PC-3 (cell line): ENCODE measurements around the gene BEST2. TPM values are rescaled to one million over a fixed set of nuclear protein-coding genes. Genes with fewer than 3 reads are reported as not detected.
"Not testable (repeated sequence)": the region's sequence is repeated elsewhere in the genome, so short reads cannot be mapped to it uniquely, and the experiment has no call there.

Source experiments
- ATAC-seq: fragments of 200-7000 bp; cut with Tn5 transposase; 2 replicates; pipeline ENCODE4 v1.9.1; 2020; ENCODE audit warnings: mild to moderate bottlenecking, moderate library complexity
- BruUV-seq: library from RNA; stranded (reverse); fragments of 400-500 nt; replicated peaks from 2 replicates; lab custom pipeline; 2021; lab: Mats Ljungman, UMichigan
- CTCF ChIA-PET: fragments of 300-600 bp; sonication (Branson Sonifier 250); formaldehyde crosslinking; loops from one replicate; lab custom pipeline; 2022; ENCODE audit warnings: antibody characterized with exemption; lab: Charles Lee
- POLR2A ChIA-PET: fragments of 300-600 bp; sonication (Branson Sonifier 250); formaldehyde crosslinking; loops from one replicate; lab custom pipeline; 2022; ENCODE audit warnings: antibody characterized with exemption; ENCODE audit not compliant: unreplicated experiment; lab: Charles Lee
- DNase-seq: peaks from one replicate; pipeline ENCODE4 v3.0.0-alpha.2; 2015
- H2AFZ ChIP-seq: fragments of 300-600 bp; sonication (generic); 2 replicates; pipeline ENCODE4 v1.6.0; 2016; ENCODE audit warnings: antibody characterized with exemption, low read length
- H3F3A ChIP-seq: fragments of 300-600 bp; sonication (generic); one replicate; pipeline ENCODE4 v1.6.0; 2017; ENCODE audit warnings: antibody characterized with exemption, low read length, control low read depth, mild to moderate bottlenecking; ENCODE audit not compliant: unreplicated experiment
- H3K27ac ChIP-seq: fragments of 300-600 bp; sonication (generic); 2 replicates; pipeline ENCODE4 v1.5.1; 2016; ENCODE audit warnings: mild to moderate bottlenecking, low read length
- H3K27me3 ChIP-seq: fragments of 300-600 bp; sonication (generic); 2 replicates; pipeline ENCODE4 v1.6.1; 2016; ENCODE audit warnings: low read length, mixed read lengths
- H3K36me3 ChIP-seq: fragments of 300-600 bp; sonication (generic); 2 replicates; pipeline ENCODE4 v1.6.1; 2016; ENCODE audit warnings: low read depth, mixed run types, low read length, mixed read lengths
- H3K4me1 ChIP-seq: fragments of 300-600 bp; sonication (generic); 2 replicates; pipeline ENCODE4 v1.5.1; 2016; ENCODE audit warnings: low read length; ENCODE audit not compliant: insufficient read depth
- H3K4me2 ChIP-seq: fragments of 300-600 bp; sonication (generic); 2 replicates; pipeline ENCODE4 v1.6.0; 2016; ENCODE audit warnings: low read length
- H3K4me3 ChIP-seq: fragments of 300-600 bp; sonication (generic); 2 replicates; pipeline ENCODE4 v1.5.1; 2016; ENCODE audit warnings: mild to moderate bottlenecking, low read length, mixed read lengths
- H3K79me2 ChIP-seq: fragments of 300-600 bp; sonication (generic); 2 replicates; pipeline ENCODE4 v1.6.1; 2017; ENCODE audit warnings: low read length, mixed read lengths
- H3K9ac ChIP-seq: fragments of 300-600 bp; sonication (generic); 2 replicates; pipeline ENCODE4 v1.6.0; 2016; ENCODE audit warnings: mild to moderate bottlenecking, low read length
- H3K9me2 ChIP-seq: fragments of 300-600 bp; sonication (generic); replicated peaks from 2 replicates; pipeline ENCODE4 v1.6.1; 2016; ENCODE audit warnings: mixed run types, low read length, mixed read lengths
- H3K9me3 ChIP-seq: fragments of 300-600 bp; sonication (generic); 2 replicates; pipeline ENCODE4 v1.6.1; 2016; ENCODE audit warnings: low read length, mixed read lengths
- H4K20me1 ChIP-seq: fragments of 300-600 bp; sonication (generic); 2 replicates; pipeline ENCODE4 v1.6.1; 2016; ENCODE audit warnings: low read length, mixed read lengths
- CTCF ChIP-seq: fragments of 300-600 bp; sonication (generic); conservative IDR thresholded peaks from 2 replicates; pipeline ENCODE4 v1.5.1; 2017; ENCODE audit warnings: antibody characterized with exemption, low read depth, mild to moderate bottlenecking, low read length
- EZH2 ChIP-seq: fragments of 300-600 bp; sonication (generic); IDR thresholded peaks from one replicate; pipeline ENCODE4 v1.6.1; 2017; ENCODE audit warnings: antibody characterized with exemption, mild to moderate bottlenecking, low read length; ENCODE audit not compliant: unreplicated experiment
- EZH2phosphoT487 ChIP-seq: fragments of 300-600 bp; sonication (generic); IDR thresholded peaks from 2 replicates; pipeline ENCODE4 v1.6.1; 2018; ENCODE audit warnings: mild to moderate bottlenecking, antibody characterized with exemption, low read length, borderline replicate concordance
- intact Hi-C: fragments of 100-400 bp; cut with micrococcal nuclease; formaldehyde crosslinking; loops from 2 replicates; pipeline ENCODE4 v1.9.0; 2023
- total RNA-seq: library from RNA; depleted of rRNA; stranded (reverse); fragments of >200 nt; gene quantifications from 2 replicates; pipeline ENCODE4 v1.2.3, GENCODE V29; 2014

BEST2 gene
- total RNA-seq, 1 experiment from 2014 or later: 0.07 TPM

- intact Hi-C loops: no loop called here
- Histone ChIP-seq H3K27me3 (no peaks in the 10 kb centered on the region), H3K4me1 (peaks cover 24% of the 10 kb centered on the region), H3K9ac (no peak overlapping the region), H3K36me3 (peaks cover 15% of the 10 kb centered on the region), H3K79me2 (peaks cover 39% of the 10 kb centered on the region), H4K20me1 (peaks cover 9% of the 10 kb centered on the region), H3K4me3 (no peak overlapping the region), H2AFZ (no peak overlapping the region), H3K9me3 (no peaks in the 10 kb centered on the region), H3K4me2 (no peak overlapping the region), H3K27ac (no peak overlapping the region), H3F3A (peaks cover 7% of the 10 kb centered on the region), H3K9me2 (no peaks in the 10 kb centered on the region)
- TF ChIP-seq EZH2phosphoT487 (no peak), CTCF (no peak), EZH2 (no peak)
- POLR2A ChIA-PET: no interaction called here
- CTCF ChIA-PET: interaction anchor here (0.7 to 1.0 kb wide), 2 partner anchors 31 to 80 kb away, joined by 3 to 5 read pairs; no protein-coding TSS in a partner anchor
- ATAC-seq: no peak
- no TSS peak for BruUV-seq
- DNase-seq: no peak
These were observed 45.6 kb downstream of the BEST2 start for GRCh38 chr19:12797141-12797587.

GRCh38 chr19:12797607-12798006 is 46.0 kb downstream of the BEST2 start:
- H3K4me1 ChIP-seq: peaks cover 29% of the 10 kb centered on the region
- POLR2A ChIA-PET: not testable (repeated sequence)

GRCh38 chr19:12799742-12800465 is 48.3 kb downstream of the BEST2 start:
- Histone ChIP-seq H3K9me3 (no peaks in the 10 kb centered on the region), H4K20me1 (no peaks in the 10 kb centered on the region), H3K27me3 (no peaks in the 10 kb centered on the region), H3K4me2 (peak overlapping the region; percentile 91), H3K4me1 (peaks cover 20% of the 10 kb centered on the region), H3K4me3 (peak overlapping the region; percentile 81), H3K79me2 (peaks cover 28% of the 10 kb centered on the region), H3F3A (no peaks in the 10 kb centered on the region), H3K36me3 (peaks cover 15% of the 10 kb centered on the region), H3K9me2 (no peaks in the 10 kb centered on the region), H2AFZ (no peak overlapping the region), H3K27ac (no peak overlapping the region), H3K9ac (no peak overlapping the region)
- ChIA-PET CTCF (interaction anchor here (1.1 kb wide), 2 partner anchors 22 to 48 kb away, joined by 3 to 4 read pairs; no protein-coding TSS in a partner anchor), POLR2A (no interaction called here)
- ATAC-seq (no peak), DNase-seq (no peak)
- intact Hi-C loops: loop anchor here (5.0 kb wide), 1 partner anchor 37 kb away; the partner anchor contains the start of gene MAST1
- TF ChIP-seq CTCF (no peak), EZH2 (no peak), EZH2phosphoT487 (no peak)
- no TSS peak for BruUV-seq

More at GRCh38 chr19:12797607-12798006, 46.0 kb downstream of the BEST2 start:
- H3K9me2 ChIP-seq, H2AFZ ChIP-seq, DNase-seq, H3K4me3 ChIP-seq, intact Hi-C loops, H3K4me2 ChIP-seq, H3K9me3 ChIP-seq, ATAC-seq, BruUV-seq, H3K9ac ChIP-seq, H3F3A ChIP-seq, H3K27me3 ChIP-seq, H4K20me1 ChIP-seq, H3K27ac ChIP-seq: not testable (repeated sequence)
- Histone ChIP-seq H3K36me3 (peaks cover 15% of the 10 kb centered on the region), H3K79me2 (peaks cover 35% of the 10 kb centered on the region)
- CTCF ChIA-PET: interaction anchor here (0.7 to 1.0 kb wide), 3 partner anchors 20 to 81 kb away, joined by 3 to 5 read pairs (median 3); no protein-coding TSS in a partner anchor
